ENCODE results near the gene PFKFB2. TPM values are rescaled to one million over a fixed set of nuclear protein-coding genes. Genes with fewer than 3 reads are reported as not detected.
A peak's percentile ranks its signal among the peaks of the same experiment; 100 is the strongest.

PFKFB2 gene
- total and polyA plus RNA-seq, 4 donors = 1.5 to 5.9 (median 3.0) TPM

GRCh38 chr1:207077470-207078377, 24.6 kb downstream of the PFKFB2 start:
- Histone ChIP-seq H3K9me3 (ENCODE audit: control insufficient read depth in 4 of 4, low read length in 3 of 4) (no peaks in the 10 kb centered on the region), H3K4me3 (ENCODE audit: low read depth in 1 of 3, low read length in 3 of 3) (no peak overlapping the region), H3K27me3 (ENCODE audit: control insufficient read depth in 4 of 4, insufficient read depth in 4 of 4, low read length in 3 of 4) (no peaks in the 10 kb centered on the region), H3K36me3 (ENCODE audit: control insufficient read depth in 4 of 4, insufficient read depth in 3 of 4, low read depth in 1 of 4, low read length in 3 of 4) (peaks cover 0 to 3% (median 0%) of the 10 kb centered on the region in 4 donors), H3K9ac (ENCODE audit: low read depth in 1 of 2, low read length in 2 of 2) (no peak overlapping the region), H3K4me1 (ENCODE audit: control insufficient read depth in 4 of 4, insufficient read depth in 4 of 4, low read length in 3 of 4) (peaks cover 2 to 11% (median 7%) of the 10 kb centered on the region in 4 donors), H3K27ac (ENCODE audit: low read depth in 1 of 2, low read length in 2 of 2) (peak overlapping the region; percentile 9 to 14)
- TF ChIP-seq ZBTB33 (IDR thresholded peaks at IDR 0.05) = peak; percentile 22
- TF ChIP-seq FOXA2 (IDR thresholded peaks at IDR 0.05) = peak; percentile 17
- peak; percentile 58 for TF ChIP-seq YY1 (IDR thresholded peaks at IDR 0.05)
- TF ChIP-seq HNF4A (conservative IDR thresholded peaks at IDR 0.05) = peak; percentile 18 to 37
- peak; percentile 91 for TF ChIP-seq CTCF (IDR thresholded peaks at IDR 0.05; ENCODE audit: low read depth, low read length, missing input control)
- peak; percentile 57 for TF ChIP-seq MAX (IDR thresholded peaks at IDR 0.05)
- no peak for TF ChIP-seq ATF3 (IDR thresholded peaks at IDR 0.05)
- no peak for TF ChIP-seq EGR1 (IDR thresholded peaks at IDR 0.05; ENCODE audit: low read depth in 2 of 2)
- no peak for TF ChIP-seq HNF4G (IDR thresholded peaks at IDR 0.05)
- no peak for TF ChIP-seq FOXA1 (IDR thresholded peaks at IDR 0.05)
- TF ChIP-seq TAF1 (conservative IDR thresholded peaks at IDR 0.05) = no peak
- peak; percentile 18 for TF ChIP-seq SP1 (IDR thresholded peaks at IDR 0.05)
- TF ChIP-seq NR2F2 (IDR thresholded peaks at IDR 0.05) = peak; percentile 17
- TF ChIP-seq GABPA (IDR thresholded peaks at IDR 0.05 in 1 of 2, conservative IDR thresholded peaks at IDR 0.05 in 1 of 2) = peak in 1 of 2 donors; percentile 20
- peak; percentile 56 to 67 for TF ChIP-seq RXRA (IDR thresholded peaks at IDR 0.05)
- peak; percentile 57 for TF ChIP-seq REST (IDR thresholded peaks at IDR 0.05)
- peak; percentile 96 to 97 for TF ChIP-seq RAD21 (IDR thresholded peaks at IDR 0.05)
- peak in 1 of 2 donors; percentile 38 for TF ChIP-seq JUND (IDR thresholded peaks at IDR 0.05)
- peak; percentile 78 for DNase-seq (ENCODE audit: low spot score)
- WGBS = 30% methylated on average over 6 of the region's 6 CpGs
